AML-193 (cell line): ENCODE measurements around the gene SGPL1.
"Not testable (repeated sequence)": the region's sequence is repeated elsewhere in the genome, so short reads cannot be mapped to it uniquely, and the experiment has no call there.

Experiments
- DNase-seq, 2 experiments: peaks; one replicate each; lab custom pipeline; 2025; lab: John Stamatoyannopoulos, UW

SGPL1 gene

DNA sequence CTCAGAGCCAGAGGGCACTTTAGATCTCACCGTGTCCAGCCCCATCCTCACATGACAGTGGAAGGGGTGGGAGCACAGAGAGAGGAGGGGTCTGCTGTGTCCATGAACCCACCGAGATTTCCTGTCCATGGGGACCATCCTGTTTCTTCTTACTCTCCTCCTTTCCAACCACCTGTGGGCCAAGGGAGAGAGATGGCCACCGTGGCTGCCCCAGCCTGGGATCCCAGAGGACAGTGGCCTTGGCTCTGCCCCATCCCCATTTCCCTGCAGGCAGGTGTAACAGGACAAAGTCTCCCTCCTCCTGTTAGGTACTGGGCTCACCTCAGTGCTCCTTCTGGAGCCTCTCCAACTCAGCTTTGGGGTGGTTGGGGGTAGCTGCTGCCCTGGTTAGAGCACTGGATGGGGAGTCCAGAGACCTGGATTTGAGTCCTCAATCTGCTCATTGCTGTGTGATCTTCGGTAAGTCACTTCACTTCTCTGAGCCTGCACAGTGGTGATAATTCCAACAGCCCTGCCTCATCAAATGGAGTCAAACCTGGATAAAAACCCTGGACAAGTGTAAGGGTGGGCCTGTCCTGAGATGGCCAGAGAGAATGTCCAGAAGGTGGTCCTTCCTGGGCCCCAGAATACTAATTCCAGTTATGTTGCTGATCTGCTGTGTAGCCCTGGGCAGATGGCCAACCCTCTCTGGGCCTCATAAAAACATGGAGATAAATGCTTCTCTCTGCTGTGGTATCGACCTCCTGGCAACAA lies 90.5 kb downstream of the SGPL1 start:
- no peak for DNase-seq

DNA sequence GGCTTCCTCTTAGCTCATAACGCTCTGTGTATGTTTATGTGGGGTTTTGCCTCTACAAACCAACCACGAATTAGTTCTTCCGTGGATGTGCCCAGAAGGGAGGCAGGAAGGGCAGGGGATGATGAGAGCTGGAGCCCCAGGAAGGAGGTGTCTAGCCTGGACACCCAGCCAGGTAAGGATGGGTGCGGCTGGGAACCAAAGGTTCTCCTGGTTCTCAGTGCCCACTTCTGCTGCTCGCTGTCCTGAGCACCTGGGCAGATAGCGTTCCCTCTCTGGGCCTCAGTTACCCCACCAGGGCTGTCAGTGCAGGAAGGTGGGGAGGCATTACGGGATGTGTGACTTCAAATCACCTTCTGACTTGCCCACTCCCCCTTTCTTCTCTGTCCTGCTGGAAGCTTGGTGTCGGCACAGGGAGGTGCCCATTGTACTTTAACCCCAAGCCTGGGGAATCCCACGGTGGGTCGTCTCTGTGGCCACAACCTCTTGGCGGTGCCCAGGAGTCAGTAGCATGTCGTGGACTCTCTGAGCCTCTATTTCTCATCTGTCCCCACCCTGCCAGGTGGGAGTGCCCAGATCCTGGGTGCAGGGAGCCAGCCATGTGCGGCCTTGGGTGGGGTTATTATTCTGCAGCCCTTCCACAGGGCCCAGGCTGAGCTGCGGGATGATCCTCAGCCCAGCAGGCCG lies 91.3 kb downstream of the SGPL1 start:
- DNase-seq: no peak

DNA sequence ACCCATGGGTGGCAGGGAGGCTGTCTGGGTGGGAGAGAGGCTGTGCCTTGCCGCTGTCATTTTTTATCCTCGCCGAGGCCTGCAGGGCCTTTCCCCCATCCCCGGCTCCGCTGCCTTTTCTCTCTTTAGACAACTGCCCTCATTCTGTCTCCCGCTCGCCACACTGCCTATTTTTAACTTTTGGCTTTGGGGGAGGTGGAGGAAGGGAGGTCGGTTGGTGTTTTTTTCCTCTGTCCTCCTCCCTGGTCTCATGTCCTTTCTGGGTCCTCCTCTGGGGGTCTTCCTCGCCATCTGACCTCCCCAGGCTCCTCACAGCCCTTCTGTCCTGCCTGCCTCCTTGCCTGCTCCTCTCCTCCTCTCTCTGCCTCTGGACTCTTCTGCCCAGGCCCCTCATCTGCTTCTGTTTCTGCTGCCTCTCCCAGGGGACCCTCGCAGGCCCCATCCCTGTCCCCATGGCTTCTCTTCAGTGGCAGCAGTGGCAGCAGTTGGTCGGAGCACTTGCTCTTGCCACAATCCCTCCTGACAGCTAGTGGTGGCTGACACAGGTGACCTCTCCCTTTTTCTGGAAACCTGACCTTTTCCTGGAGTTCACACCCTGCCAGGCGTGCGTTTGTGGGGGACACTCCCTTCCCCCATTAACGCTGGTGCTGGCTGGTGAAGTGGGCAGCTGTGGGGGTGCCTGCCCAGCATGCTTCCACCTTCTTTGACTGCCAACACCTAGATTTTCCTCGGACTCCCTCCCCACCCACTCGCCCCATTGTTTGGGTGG lies 92.1 kb downstream of the SGPL1 start:
- no peak for DNase-seq

DNA sequence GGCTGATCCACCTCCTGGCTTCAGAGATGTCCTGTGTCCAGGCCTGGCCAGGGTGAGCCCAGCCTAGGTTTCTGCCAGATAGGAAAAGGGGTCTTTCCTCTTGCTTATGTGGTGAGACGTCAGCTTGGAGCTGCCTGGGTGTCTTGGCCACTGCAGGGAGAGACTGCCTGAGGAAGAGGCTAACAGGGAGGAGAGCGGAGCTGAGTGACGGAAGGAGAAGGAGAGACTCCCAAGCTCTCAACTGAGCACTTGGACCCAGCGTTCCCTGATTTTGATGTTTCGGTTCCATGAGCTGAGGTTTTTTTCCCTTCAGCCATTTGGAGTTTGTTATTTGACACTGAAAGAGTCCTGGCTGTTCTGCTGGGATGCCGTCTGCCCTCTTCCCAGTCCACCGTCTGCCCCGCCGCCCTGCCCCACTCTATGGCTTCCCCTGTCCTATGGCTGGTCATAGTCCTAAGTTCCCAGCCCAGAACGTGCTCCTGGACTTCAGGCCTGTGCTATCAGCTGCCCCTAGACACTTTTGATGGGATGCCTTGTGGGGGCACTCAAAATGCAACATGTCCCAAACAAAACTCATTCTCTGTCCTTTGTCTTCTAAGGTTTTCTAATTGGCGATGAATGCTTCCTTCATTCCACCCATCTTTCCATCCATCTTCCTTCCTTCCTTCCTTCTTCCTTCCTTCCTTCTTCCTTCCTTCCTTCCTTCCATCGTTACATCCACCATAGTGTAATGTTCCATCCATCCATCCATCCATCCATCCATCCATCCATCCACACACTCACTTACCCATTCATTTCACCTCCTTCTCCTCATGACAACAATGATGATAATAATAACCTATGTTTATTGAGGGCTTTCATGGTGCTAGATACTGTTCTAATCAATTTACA lies 92.9 kb downstream of the SGPL1 start:
- no peak for DNase-seq

DNA sequence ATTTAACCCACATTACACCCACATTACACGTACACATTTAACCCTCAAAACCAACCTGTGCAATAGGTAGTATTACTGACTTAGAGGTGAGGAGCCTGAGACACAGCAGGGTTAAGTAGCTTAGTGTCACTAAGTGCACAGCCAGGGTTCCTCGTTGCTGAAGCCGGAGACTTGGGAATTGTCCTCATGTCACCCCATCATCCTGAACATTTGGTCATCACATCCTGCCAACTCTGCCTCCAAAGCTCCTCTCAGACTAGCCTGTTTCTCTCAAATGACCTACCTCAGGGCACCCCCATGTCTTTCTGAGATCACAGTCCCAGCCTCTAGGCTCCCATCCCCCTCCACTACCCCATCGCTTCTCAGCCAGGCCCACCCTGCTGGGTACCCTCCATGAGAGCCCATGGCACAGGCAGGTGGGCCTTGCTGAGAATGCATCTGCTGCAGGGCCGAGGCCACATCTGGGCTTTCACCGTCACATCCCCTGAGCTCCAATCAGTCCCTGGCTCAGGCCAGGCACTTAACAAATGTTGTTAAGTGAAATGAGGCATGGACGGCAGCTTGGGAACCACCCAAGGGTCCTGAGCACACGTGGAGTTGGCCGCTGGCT lies 93.7 kb downstream of the SGPL1 start:
- DNase-seq: no peak

DNA sequence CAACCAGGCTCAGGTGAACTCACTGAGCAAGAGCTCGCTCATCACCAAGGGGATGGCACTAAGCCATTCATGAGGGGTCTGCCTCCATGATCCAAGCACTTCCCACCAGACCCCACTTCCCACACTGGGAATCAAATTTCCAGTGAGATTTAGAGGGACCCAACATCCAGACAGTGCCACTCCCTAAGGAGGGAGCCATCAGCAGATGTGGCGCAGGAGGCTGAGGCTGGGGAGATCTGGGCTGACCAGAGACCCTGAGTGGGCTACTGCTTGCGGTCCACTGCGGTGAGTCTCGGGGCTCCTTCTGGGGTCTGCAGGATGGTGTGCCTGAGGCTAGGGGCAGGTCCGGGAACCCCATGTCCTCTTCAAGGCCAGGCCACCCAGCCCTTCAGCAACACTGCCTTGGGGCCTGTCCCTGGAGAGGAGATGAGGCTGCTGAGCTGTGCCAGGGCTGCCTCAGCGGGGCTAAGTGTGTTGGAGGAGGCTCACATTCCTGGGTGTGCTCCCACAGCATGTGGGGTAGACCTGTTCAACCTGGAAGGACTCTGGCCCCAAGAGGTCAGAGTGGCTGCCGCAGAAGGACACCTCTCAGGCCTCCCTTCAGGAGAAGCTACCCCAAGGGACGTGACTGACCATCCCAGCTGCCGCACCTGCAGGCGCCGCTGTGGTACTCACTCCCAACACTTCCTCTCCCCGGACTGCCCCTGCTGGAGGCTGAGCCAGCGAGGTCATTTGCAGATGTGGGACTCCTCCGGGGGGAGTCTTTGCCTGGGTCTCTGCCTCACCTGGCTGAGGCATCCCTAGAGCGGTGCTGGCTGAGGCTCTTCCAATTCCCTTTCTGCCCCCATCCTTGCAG lies 95.0 kb downstream of the SGPL1 start:
- no peak for DNase-seq

DNA sequence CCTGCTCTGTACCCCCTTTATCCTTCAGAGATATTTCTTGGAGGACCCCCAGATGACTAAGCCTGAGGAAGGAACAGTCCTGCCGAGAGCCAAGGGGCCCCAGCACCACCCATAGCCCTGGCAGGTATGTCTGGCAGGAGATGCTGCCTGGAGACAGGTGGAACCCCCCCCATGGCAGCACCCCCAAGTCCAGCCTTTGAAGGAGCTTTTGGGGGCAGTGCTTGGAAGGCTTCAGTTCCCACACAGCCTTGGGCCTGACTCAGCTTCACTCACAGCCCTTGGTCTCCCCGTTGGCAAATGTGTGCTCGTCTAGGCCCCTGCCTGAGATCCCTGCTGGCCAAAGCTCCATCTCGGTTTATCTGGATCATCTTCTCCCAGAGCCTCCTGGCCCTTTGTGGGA lies 95.6 kb downstream of the SGPL1 start:
- DNase-seq: no peak

DNA sequence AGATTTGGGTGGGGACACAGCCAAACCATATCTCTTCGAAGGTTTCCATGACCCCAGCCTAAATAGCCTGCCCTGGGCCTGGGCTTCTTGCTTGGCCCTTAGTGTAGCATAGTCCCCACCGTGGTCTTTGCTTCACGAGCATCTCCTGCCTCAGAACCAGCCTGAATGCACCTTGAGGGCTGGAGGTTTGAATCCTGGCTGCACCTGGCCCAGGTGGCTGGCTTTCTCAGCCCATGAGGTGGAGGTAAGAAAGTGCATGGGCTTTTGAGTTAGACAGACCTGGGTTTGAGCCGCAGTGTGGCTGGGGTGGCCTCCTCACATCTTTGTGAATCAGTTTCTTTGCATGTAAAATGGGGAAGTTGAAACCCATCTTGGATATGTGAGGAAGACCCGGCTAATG lies 96.8 kb downstream of the SGPL1 start:
- DNase-seq: no peak

DNA sequence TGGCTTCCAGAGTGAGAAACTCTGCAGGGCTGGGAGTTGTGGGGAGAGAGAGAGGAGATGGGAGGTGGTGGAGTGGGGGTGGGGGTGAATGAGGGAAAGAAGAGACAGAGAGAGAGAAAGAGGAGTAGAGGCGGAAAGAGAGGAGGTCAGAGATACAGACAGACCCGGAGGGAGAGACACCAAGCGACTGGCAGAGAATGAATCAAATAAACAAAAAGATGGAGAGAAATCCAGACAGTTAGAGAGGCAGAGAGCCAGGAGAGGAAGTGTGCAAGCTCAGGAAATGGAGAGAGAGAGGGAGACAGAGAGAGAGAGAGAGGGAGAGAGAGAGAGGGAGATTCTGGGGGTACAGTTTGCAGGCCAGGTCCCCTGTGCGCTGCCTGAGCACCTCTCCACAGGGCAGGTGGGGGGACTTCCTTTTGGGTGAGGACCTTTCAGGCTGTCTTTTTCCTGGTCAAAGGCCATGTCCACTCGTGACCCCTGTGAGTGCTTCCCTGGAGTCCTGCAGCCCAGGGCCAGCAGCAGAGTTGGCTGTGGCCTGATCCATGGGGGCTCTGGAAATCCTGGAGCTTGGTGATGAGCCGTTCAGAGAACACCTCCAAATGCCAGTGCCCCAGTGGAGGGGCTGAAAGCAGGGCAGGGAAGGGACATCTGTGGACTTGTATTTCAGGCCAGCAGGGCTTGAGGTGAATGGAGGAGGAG lies 97.6 kb downstream of the SGPL1 start:
- no peak for DNase-seq

DNA sequence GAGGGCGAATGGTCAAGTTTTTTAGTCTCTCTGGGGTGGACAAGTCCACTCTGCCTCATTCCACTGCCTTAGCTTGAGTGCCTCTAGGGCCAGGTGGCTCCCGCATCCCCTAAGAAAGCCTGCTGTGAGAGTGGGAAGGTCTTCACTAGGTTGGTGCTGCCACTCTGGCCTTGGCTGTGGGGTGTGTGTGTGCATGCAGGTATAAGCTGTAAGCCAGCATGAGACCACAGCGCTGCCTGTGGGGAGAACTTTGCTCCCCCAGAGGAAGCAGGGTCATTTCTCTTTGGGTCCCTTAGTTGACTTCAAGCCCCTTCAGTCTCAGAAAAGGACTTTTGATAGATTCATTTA lies 98.1 kb downstream of the SGPL1 start:
- DNase-seq: no peak

DNA sequence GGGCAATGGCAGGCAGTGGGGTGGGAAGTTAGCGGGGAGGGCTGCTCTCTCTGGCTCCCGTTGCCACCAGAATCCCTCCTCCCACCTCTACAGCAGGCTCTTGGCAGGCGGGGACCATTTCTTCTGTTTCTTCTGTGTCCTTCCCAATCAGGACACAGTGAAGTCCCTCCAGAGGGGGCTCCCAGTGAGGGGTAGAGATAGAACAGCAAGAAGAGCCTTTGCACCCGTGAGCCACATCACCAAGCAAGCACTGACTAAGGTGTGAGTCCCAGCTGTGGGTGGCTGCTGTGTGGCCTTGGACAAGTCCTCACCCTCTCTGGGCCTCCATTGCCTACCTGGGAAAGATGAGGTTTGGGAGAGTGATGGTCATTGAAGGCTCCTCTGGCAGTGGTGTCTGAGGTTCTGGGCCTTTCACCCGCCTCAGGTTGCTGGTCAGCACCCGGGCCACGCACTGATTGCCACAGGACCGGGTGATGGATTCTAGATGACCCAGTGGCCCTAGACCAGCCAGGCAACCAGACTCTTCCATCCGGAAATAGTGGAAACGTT lies 98.6 kb downstream of the SGPL1 start:
- DNase-seq: no peak

DNA sequence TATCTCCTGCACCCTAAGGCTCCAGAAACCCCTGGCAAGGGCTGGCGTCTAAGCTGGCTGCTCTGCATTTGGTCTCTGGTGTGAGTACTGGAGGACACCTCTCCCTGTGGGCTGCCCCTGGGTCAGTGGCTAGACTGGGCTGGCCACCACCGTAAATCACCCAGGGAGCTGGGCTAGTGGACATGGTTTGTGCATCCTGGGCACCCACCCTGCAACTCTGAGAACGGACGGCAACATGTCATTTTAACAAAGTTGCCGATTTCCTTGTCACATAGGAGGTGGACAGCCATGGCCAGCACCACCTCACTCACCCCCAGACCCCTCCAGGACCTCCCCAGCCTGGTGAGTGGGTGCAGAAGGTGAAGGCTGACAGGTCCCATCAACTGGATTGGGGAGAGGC lies 99.5 kb downstream of the SGPL1 start:
- no peak for DNase-seq

DNA sequence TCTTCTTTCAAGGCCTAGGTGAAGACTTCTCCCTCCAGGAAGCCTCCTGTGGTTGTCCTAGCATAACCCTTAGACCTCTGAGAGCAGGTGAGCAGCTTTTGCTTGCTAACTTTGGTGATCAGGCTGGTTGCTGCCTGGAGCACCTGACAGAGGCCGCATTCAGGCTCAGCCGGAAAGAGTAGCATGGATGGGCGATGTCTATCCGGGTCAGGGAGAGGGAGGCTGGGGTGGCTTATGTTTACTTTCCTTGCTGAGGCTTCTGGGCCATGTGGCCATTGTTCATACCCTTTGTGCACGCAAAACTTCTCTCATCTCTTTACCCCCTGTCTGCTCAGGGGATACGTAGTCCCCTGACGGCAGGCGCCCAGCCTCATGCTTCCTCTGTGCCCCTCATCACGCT lies 100.1 kb downstream of the SGPL1 start:
- DNase-seq: no peak

DNA sequence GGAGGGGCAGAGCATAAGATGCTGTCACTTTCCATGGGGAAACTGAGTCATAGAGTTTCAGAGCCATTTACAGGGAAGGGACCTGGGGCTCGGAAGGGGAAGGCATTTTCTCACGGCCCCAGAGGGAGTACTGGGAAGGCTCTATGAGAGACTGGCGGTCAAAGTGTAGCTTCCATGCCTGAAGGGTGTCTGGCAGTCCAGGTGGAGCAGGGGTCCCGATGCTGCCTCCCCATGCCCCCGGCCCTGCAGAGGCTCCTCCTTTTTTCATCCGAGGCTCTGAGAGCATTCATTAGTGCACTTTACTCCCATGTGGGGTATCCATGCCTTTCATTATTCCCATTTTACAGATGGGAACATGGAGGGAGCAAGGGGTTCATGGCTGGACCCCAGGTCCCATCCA lies 100.5 kb downstream of the SGPL1 start:
- DNase-seq: no peak

DNA sequence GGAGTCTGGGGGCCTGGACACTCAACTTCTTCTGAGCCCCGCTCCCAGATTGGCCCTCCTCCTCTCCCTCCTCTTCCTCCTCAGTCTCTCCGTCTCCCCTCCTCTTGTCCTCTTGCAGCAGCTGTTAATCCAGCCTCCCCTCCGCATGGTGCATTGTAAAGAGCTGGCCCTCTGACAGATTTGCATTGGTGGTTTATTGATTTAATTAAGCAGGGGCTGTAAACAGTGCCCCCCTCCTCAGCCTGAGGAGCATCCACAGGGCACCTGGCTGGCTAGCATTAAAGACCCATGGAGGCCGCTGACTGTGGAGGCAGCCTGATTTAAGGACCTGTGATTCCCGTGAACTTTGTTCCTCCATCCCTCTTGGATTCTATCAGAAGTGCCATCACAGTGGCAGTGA lies 101.5 kb downstream of the SGPL1 start:
- no peak for DNase-seq

DNA sequence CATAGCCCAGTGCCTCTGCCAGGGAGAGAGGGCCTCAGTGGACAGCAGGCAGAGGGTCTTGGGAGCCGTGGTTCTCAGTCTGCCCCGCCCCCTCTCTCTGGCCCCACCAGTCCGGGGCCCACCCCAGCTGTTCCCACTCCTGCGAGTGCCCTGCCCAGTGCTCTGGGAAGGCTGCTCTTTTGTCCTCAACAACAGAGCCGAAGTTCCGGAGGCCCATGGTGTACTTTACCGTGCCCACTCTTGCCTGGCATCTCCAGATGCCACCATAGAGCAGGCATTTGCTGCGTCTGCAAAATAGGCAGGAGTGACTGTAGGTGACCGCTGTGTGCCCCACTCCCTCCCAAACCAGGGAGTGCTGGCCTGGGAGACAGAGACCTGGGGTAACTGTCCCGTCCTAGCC lies 101.9 kb downstream of the SGPL1 start:
- DNase-seq: no peak

DNA sequence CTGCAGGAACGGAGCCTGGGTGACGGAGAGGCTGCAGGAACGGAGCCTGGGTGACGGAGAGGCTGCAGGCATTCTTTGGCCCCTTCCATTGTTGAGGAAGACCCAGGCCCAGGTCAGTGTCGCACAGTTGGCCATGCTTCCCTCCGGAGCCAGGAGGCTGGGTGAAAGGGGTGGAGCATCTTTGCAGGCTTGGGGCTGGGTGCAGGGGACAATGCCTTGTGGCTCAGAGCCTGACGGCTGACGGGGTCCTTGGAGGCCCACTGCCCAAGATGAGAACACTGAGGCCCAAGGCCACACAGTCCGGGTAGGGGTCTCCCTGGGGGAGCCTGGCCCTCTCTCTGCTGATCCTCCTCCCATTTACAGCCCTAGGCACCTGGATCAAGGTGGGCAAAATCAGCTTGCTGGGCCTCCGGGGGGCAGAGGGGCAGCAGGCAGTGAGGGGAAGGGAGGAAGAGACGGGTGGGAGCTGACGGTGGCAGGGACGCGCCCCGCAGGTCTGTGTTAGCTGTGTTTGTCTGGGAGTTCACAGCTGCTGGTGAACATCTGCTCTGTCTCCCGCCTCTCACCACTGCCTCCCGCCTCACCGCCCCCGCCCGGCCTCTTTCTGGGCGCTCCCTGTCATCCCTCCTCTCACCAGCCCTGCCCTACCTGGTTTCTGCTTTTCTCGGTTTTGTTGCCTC lies 103.2 kb downstream of the SGPL1 start:
- no peak for DNase-seq

DNA sequence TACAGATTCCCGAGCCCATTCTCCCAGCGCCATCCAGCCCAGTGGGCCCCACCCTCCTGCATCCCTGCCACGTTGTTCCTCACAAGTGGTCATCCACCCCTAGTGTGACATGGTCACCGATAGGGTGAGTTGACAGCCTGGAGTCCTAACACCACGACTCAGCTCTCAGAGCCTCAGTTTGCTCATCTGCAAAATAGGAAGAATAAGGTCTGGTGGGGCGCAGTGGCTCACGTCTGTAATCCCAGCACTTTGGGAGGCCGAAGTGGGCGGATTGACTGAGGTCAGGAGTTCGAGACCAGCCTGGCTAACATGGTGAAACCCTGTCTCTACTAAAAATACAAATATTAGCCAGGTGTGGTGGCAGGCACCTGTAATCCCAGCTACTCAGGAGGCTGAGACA lies 104.2 kb downstream of the SGPL1 start:
- DNase-seq: not testable (repeated sequence)

DNA sequence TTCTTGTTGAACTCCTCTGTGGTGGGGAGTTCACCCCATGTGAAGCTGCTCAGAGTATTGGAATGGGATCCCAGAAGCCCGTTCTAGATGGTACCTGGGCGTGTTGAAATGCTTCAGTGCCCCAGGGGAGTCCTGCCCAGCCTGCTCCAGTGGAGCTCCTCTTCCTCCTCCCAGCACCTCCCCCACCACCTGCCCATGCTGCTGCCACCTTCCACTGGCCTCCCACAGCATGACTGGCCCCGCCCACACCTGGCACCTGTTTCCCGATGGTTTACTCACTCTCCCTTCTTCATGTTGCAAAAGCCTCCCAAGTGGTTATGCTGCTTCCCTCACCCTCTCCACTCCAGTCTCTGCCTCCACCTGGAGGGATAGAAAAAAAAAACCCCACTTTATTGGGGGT lies 104.8 kb downstream of the SGPL1 start:
- DNase-seq: no peak
